Measurements from ENCODE around the gene CCL8. TPM values are rescaled to one million over a fixed set of nuclear protein-coding genes. Genes with fewer than 3 reads are reported as not detected.

The CCL8 gene
- not detected for total RNA-seq

- intact Hi-C loops (cut with micrococcal nuclease) = no loop called here
- H3K36me3 Mint-ChIP-seq (ENCODE audit: low read depth) = no peaks in the 10 kb centered on the region
- DNase-seq = no peak
- CTCF ChIA-PET = no interaction called here
- H3K9me3 Mint-ChIP-seq = no peaks in the 10 kb centered on the region
- H3K4me3 Mint-ChIP-seq = no peak within 1 kb of the TSS
- H3K27ac Mint-ChIP-seq = no peak within 1 kb of the TSS
- peaks cover 7% of the 10 kb centered on the region for H3K27me3 Mint-ChIP-seq (ENCODE audit: low read depth)
- no peaks in the 10 kb centered on the region for H3K4me1 Mint-ChIP-seq (ENCODE audit: low read depth)
Measured at GRCh38 chr17:34319039-34319483, at the start of gene CCL8. CCL8 (plus strand) TSS chr17:34319435; CDS start chr17:34319502, 67 bp downstream.

GRCh38 chr17:34269969-34270368, 49.3 kb upstream of the CCL8 start, which contains the start of gene CCL7:
CCL7 (plus strand) TSS chr17:34270221; CDS start chr17:34270291, 70 bp downstream.
- H3K4me1 Mint-ChIP-seq (ENCODE audit: low read depth) = no peaks in the 10 kb centered on the region
- H3K27ac Mint-ChIP-seq = no peak within 1 kb of the TSS
- no peaks in the 10 kb centered on the region for H3K9me3 Mint-ChIP-seq
- DNase-seq = no peak
- intact Hi-C loops (cut with micrococcal nuclease) = no loop called here
- CTCF ChIA-PET = no interaction called here
- H3K27me3 Mint-ChIP-seq (ENCODE audit: low read depth) = peaks cover 39% of the 10 kb centered on the region
- H3K36me3 Mint-ChIP-seq (ENCODE audit: low read depth) = no peaks in the 10 kb centered on the region
- H3K4me3 Mint-ChIP-seq = no peak within 1 kb of the TSS

- Mint-ChIP-seq H3K27me3 (ENCODE audit: low read depth) (peaks cover 61% of the 10 kb centered on the region), H3K27ac (no peak overlapping the region), H3K4me3 (no peak overlapping the region), H3K4me1 (ENCODE audit: low read depth) (no peaks in the 10 kb centered on the region), H3K9me3 (no peaks in the 10 kb centered on the region), H3K36me3 (ENCODE audit: low read depth) (no peaks in the 10 kb centered on the region)
- DNase-seq = no peak
- CTCF ChIA-PET = interaction anchor here (0.8 kb wide), 1 partner anchor 83 kb away, joined by 3 read pairs; no protein-coding TSS in a partner anchor
- intact Hi-C loops (cut with micrococcal nuclease) = no loop called here
Measured at GRCh38 chr17:34275881-34276280, 43.4 kb upstream of the CCL8 start.

- no peak overlapping the region for H3K27ac Mint-ChIP-seq
- H3K27me3 Mint-ChIP-seq (ENCODE audit: low read depth) = peaks cover 57% of the 10 kb centered on the region
- CTCF ChIA-PET = no interaction called here
- no peak overlapping the region for H3K4me3 Mint-ChIP-seq
- H3K4me1 Mint-ChIP-seq (ENCODE audit: low read depth) = no peaks in the 10 kb centered on the region
- DNase-seq = no peak
- peaks cover 2% of the 10 kb centered on the region for H3K9me3 Mint-ChIP-seq
- no peaks in the 10 kb centered on the region for H3K36me3 Mint-ChIP-seq (ENCODE audit: low read depth)
- intact Hi-C loops (cut with micrococcal nuclease) = no loop called here
Measured at GRCh38 chr17:34276826-34277225, 42.4 kb upstream of the CCL8 start.

- Mint-ChIP-seq H3K4me3 (no peak overlapping the region), H3K9me3 (peaks cover 2% of the 10 kb centered on the region), H3K27me3 (ENCODE audit: low read depth) (peaks cover 40% of the 10 kb centered on the region), H3K36me3 (ENCODE audit: low read depth) (no peaks in the 10 kb centered on the region), H3K4me1 (ENCODE audit: low read depth) (no peaks in the 10 kb centered on the region), H3K27ac (no peak overlapping the region)
- intact Hi-C loops (cut with micrococcal nuclease) = no loop called here
- CTCF ChIA-PET = interaction anchor here (0.7 kb wide), 1 partner anchor 82 kb away, joined by 3 read pairs; no protein-coding TSS in a partner anchor
- DNase-seq = no peak
Measured at GRCh38 chr17:34283571-34283970, 35.7 kb upstream of the CCL8 start.

GRCh38 chr17:34285286-34285792, 33.9 kb upstream of the CCL8 start, which contains the start of gene CCL11:
CCL11 (plus strand) TSS chr17:34285742; CDS start chr17:34285809, 67 bp downstream.
- intact Hi-C loops (cut with micrococcal nuclease) = no loop called here

GRCh38 chr17:34287875-34288274, 31.4 kb upstream of the CCL8 start:
- no peaks in the 10 kb centered on the region for H3K4me1 Mint-ChIP-seq (ENCODE audit: low read depth)
- H3K4me3 Mint-ChIP-seq = no peak overlapping the region
- no peak overlapping the region for H3K27ac Mint-ChIP-seq
- peaks cover 21% of the 10 kb centered on the region for H3K27me3 Mint-ChIP-seq (ENCODE audit: low read depth)
- CTCF ChIA-PET = no interaction called here
- intact Hi-C loops (cut with micrococcal nuclease) = no loop called here
- H3K36me3 Mint-ChIP-seq (ENCODE audit: low read depth) = no peaks in the 10 kb centered on the region
- no peak for DNase-seq
- H3K9me3 Mint-ChIP-seq = no peaks in the 10 kb centered on the region

More at GRCh38 chr17:34285286-34285792, 33.9 kb upstream of the CCL8 start, which contains the start of gene CCL11:
- Mint-ChIP-seq H3K4me1 (ENCODE audit: low read depth) (no peaks in the 10 kb centered on the region), H3K27me3 (ENCODE audit: low read depth) (peaks cover 31% of the 10 kb centered on the region), H3K27ac (no peak within 1 kb of the TSS), H3K9me3 (peaks cover 2% of the 10 kb centered on the region), H3K36me3 (ENCODE audit: low read depth) (no peaks in the 10 kb centered on the region), H3K4me3 (no peak within 1 kb of the TSS)
- DNase-seq = no peak
- CTCF ChIA-PET = no interaction called here

GRCh38 chr17:34290586-34290985, 28.6 kb upstream of the CCL8 start:
- Mint-ChIP-seq H3K27me3 (ENCODE audit: low read depth) (peaks cover 17% of the 10 kb centered on the region), H3K4me1 (ENCODE audit: low read depth) (no peaks in the 10 kb centered on the region), H3K27ac (no peak overlapping the region), H3K36me3 (ENCODE audit: low read depth) (no peaks in the 10 kb centered on the region), H3K4me3 (no peak overlapping the region), H3K9me3 (peaks cover under 1% of the 10 kb centered on the region)
- intact Hi-C loops (cut with micrococcal nuclease) = no loop called here
- CTCF ChIA-PET = no interaction called here
- DNase-seq = no peak

GRCh38 chr17:34291721-34292348, 27.4 kb upstream of the CCL8 start:
- intact Hi-C loops (cut with micrococcal nuclease) = no loop called here
- peak; percentile 4 for DNase-seq
- Mint-ChIP-seq H3K9me3 (peaks cover 2% of the 10 kb centered on the region), H3K27ac (no peak overlapping the region), H3K27me3 (ENCODE audit: low read depth) (peaks cover 17% of the 10 kb centered on the region), H3K4me3 (no peak overlapping the region), H3K4me1 (ENCODE audit: low read depth) (no peaks in the 10 kb centered on the region), H3K36me3 (ENCODE audit: low read depth) (no peaks in the 10 kb centered on the region)
- CTCF ChIA-PET = no interaction called here

GRCh38 chr17:34299027-34299426, 20.2 kb upstream of the CCL8 start:
- intact Hi-C loops (cut with micrococcal nuclease) = no loop called here
- Mint-ChIP-seq H3K9me3 (peaks cover 2% of the 10 kb centered on the region), H3K4me3 (no peak overlapping the region), H3K4me1 (ENCODE audit: low read depth) (no peaks in the 10 kb centered on the region), H3K27me3 (ENCODE audit: low read depth) (peaks cover 22% of the 10 kb centered on the region), H3K36me3 (ENCODE audit: low read depth) (no peaks in the 10 kb centered on the region), H3K27ac (no peak overlapping the region)
- CTCF ChIA-PET = no interaction called here
- DNase-seq = no peak

- intact Hi-C loops (cut with micrococcal nuclease) = no loop called here
- Mint-ChIP-seq H3K9me3 (peaks cover 2% of the 10 kb centered on the region), H3K4me1 (ENCODE audit: low read depth) (no peaks in the 10 kb centered on the region), H3K36me3 (ENCODE audit: low read depth) (no peaks in the 10 kb centered on the region), H3K27me3 (ENCODE audit: low read depth) (peaks cover 22% of the 10 kb centered on the region), H3K27ac (no peak overlapping the region), H3K4me3 (no peak overlapping the region)
- DNase-seq = no peak
- CTCF ChIA-PET = interaction anchor here (1.5 kb wide), 1 partner anchor 13 kb away, joined by 3 read pairs; no protein-coding TSS in a partner anchor
Measured at GRCh38 chr17:34299956-34300577, 19.2 kb upstream of the CCL8 start.

GRCh38 chr17:34300652-34301370, 18.4 kb upstream of the CCL8 start:
- H3K4me3 Mint-ChIP-seq = no peak overlapping the region
- no peak for DNase-seq
- intact Hi-C loops (cut with micrococcal nuclease) = no loop called here
- CTCF ChIA-PET = interaction anchor here (0.6 to 1.5 kb wide), 3 partner anchors 14 to 358 kb away, joined by 3 read pairs; no protein-coding TSS in a partner anchor
- no peaks in the 10 kb centered on the region for H3K36me3 Mint-ChIP-seq (ENCODE audit: low read depth)
- no peaks in the 10 kb centered on the region for H3K9me3 Mint-ChIP-seq
- no peaks in the 10 kb centered on the region for H3K4me1 Mint-ChIP-seq (ENCODE audit: low read depth)
- no peak overlapping the region for H3K27ac Mint-ChIP-seq
- H3K27me3 Mint-ChIP-seq (ENCODE audit: low read depth) = peaks cover 22% of the 10 kb centered on the region
